NCI-H2196 treated with DMSO at 0.1 percent for 48 hours (cell line): Measurements from ENCODE around the gene POU4F1.

ENCODE experiments used
- DNase-seq: peaks from one replicate; lab custom pipeline; 2025; ENCODE audit not compliant: unreplicated experiment; lab: John Stamatoyannopoulos, UW

POU4F1 gene

DNA sequence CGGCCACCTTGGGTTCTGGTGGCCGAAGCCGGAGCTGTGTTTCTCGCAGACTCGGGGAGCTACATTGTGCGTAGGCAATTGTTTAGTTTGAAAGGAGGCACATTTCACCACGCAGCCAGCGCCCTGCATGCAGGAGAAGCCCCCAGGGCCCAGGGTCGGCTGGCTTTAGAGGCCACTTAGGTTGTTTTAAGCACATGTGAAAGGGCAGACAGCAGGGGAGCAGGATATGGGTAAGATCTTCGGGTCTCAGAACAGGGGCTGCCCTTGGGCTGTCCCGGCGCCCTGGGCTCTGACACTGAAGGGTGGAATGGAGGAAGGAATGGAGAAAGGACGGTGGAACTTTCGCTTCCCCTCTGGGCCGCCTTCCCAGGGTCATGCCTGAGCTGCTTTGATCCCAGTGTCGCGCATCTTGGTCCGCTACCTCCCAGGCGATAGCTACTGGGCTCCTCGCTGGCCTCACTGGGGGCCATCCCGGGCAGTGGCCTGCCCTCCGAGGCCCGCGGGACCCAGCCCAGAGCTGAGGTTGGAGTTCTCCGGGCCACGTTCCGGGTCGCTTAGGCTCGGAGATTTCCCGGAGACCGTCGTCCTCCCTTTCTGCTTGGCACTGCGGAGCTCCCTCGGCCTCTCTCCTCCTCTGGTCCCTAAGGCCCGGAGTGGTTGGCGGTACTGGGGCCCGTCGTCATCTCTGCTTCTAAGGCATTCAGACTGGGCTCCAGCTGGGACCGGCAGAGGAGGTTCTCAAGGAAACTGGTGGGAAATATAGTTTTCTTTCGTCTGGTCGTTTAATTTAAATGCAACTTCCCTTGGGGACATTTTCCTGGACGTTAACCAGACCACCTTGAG is 4.3 kb upstream of the POU4F1 start:
- no peak for DNase-seq

DNA sequence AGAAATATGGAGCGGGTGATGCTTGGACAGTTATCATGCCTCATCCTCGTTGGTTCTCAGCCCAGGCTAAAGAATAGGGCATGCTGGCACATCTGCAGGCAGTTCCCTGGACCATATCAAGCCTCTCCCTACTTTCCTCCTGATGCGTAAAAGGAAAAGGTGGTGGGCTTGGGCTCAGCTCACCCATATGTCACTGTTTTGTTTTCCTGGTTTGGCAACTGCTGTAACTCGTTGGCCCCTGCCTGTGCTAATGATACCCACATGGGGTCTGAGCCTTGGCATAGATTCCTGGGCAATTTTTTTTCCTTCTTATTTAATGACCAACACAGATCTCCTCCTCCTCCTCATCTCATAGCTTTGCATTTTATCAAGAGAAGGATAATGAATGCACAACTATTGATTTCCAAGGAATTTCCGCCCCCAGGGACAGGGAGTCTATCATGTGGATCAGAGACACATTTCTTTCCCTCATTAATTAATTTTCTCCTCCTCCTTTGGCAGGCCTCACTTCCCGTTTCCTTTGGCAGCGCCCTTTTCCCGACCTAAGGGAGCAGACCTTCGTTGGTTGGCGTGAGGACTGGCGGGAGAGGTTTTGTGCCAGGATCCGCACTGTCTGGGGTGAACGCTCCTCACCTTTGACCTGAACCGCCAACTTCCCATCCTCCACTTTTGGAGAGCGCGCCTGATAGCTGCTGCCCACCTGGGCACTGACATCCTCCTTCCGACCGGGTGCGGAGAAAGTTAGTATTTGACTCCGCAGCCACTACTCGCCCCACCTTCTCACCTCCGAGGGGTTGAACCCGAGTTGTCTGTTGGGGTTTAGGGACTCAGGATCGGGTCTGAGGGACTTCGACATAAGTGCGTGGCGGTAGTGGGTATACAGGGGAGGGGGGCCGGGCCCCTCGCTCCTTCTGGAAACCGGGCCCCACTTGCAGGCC is 3.4 kb upstream of the POU4F1 start:
- DNase-seq = no peak

DNA sequence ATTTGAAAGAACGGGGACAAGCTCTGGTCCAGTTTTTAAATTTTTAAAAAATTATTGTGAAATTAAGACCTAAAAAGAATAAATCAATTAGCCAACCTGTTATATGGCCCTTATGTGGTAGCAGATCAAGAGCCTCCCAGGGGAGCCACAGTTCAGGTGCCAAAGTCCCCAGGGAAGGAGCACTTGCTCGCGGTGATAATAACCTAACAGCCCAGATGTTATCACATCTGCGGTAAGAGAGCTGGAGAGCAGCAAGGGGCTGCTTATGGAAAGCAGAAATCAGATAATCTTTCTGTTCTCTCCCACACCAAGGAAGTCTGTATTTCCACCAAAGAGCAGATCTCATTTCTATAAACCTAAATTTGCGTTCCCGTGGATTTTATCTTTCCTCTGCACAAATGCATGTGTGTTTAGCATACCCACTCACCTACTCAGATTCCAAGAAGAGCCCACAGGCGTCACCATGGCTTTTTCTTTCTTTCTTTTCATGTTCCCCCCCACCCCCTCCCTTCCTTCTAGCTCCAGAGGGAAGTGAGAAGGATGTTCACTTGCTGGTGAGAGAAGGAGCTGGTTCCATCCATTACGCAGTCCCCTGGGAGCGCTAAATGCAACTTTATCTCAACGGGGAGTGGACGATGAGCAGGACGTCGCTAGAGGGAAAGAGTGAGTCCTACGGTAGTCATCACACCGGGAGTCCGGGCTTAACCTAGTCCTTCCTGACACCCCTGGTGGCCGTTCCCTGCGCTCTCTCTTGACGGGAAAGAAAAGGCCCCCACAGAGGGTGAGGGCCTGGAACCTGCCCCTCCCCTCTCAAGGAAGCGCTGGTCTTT is 1.6 kb upstream of the POU4F1 start:
- DNase-seq = no peak

DNA sequence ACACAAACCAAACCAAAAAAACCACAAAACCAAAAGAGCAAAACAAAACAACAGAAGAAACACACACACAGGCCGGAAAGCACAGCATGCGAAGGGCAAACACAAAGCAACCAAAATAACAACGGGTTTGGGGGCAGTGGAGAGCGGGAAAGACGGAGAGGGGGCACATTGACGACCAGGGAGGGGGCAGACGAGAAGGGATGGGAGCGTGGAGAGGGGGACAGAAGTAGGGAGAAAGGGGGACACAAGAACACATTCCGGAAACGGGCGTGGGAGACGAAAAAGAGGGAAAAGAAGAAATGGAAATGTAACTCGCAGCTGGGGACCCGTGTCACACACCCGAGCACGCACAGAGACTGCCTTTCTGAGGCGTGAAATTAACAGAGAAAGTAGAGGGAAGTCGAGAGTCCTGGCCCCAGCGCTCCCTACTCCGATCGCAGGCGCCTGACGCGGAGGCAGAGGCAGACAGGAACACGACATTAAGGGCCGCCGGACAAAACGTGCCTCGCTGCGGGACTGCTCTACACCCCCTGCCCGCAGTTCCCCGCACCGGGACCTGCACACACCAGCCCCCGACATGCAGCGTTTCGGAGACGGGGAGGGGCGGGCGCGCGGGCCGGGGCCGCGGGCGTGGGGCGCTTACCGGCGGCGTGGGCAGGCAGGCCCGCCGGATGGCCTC is 652 bp downstream of the POU4F1 start:
- no peak for DNase-seq

DNA sequence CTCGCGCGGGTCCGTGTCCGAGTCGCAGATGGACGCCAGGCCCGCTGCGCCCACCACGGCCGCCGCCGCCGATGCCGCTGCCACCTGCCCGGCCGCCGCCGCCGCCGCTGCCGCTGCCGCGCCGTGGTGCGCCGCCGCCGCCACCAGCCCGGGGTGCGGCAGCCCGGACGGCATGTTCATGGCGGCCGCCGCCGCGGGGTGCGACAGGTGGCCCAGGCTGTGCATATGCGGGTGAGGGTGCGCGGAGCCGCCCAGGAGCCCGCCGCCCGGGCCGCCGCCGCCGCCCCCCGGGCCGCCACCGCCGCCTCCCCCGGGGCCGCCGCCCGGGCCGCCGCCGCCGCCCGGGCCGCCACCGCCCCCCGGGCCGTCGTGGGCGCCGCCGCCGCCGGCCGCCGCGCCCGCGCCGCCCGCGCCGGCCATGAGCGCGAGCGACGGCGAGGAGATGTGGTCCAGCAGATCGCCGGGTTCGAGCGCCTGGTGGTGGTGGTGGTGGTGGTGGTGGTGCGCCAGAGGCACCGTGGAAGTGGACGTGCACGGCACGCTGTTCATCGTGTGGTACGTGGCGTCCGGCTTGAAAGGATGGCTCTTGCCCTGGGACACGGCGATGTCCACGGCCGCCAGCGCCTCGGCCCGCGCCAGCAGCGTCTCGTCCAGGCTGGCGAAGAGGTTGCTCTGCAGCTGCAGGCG is 1.3 kb downstream of the POU4F1 start:
- DNase-seq = no peak

DNA sequence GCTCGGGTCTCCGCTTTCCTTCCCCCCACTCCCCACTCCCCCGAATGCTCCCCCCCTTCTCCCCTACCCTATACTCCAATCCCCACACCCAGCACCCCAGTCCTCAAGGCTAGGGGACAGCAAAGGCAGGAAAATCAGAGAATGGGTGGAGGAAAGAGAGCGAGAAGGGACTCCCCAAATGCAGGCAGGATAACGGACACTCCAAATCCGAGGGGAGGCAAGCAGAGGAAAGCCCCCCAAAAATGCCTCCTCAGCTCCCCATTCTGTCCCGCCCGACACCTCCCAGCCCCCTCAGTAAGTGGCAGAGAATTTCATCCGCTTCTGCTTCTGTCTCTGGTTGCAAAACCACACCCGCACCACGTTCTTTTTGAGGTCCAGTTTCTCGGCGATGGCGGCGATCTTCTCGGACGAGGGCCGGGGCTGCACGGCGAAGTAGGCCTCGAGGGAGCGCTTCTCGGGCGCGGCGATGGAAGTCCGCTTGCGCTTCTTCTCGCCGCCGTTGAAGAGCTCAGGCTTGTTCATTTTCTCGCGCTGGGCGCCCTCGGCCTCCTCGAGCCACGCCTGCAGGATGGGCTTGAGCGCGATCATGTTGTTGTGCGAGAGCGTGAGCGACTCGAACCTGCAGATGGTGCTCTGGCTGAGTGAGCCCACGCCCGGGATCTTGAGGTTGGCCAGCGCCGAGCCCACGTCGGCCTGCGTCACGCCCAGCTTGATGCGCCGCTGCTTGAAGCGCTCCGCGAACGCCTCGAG is 2.1 kb downstream of the POU4F1 start:
- no peak for DNase-seq

DNA sequence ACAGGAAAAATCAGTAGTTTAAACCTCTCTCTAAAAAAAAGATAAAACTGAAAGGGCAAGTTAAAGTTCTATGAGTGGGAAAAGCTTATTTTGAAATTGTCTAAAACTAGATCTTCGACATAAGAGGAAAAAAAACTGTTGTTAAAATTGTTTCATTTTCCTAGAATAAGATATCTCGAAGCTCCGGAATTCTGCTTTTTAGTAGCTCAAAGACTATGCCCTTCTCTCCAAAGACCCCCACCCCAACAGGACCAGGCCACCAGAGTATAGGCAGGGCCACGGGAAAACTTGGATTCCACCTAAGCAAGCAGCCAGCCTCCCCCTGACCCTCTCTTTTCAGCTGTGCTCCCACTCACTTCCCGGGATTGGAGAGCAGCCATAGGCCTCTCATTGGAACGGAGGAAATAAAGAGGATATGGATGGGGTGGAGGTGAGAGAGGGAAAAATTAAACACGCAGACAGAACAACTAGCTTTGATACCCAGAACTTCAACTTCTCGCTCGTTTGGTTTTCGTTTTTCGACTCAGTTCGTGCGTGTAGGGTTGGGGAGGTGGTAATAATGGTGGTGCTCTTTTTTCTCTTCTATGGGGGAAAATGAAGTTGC is 3.0 kb downstream of the POU4F1 start:
- no peak for DNase-seq

DNA sequence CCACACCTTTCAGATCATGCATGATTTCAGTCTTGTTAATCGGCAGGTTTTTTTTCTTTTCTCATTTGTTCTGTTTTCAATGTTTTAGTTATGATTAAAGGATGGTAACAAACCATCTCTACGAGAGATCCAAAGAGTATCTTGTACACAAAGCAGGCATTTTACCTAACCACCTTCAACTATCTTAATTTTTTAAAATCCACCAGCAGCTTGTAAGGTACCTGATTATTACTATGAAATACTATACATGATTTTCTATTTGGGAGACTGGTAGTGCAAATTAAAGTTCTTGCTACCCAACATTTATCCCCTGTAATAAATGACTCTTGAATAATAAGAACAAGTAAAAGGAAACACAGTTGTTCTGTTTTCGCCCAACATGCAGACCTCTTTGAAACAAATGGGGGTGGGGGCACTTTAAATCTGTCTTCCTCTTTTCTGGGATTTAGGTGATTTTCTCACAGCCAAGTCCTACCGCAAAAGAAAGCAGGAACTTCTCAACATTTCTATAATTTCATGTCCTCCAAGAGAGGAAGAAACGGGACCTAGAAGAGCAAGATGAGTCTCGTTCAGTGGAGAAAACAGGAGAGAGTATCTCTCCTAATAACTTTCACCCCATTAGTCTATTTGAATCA is 3.6 kb downstream of the POU4F1 start:
- no peak for DNase-seq

DNA sequence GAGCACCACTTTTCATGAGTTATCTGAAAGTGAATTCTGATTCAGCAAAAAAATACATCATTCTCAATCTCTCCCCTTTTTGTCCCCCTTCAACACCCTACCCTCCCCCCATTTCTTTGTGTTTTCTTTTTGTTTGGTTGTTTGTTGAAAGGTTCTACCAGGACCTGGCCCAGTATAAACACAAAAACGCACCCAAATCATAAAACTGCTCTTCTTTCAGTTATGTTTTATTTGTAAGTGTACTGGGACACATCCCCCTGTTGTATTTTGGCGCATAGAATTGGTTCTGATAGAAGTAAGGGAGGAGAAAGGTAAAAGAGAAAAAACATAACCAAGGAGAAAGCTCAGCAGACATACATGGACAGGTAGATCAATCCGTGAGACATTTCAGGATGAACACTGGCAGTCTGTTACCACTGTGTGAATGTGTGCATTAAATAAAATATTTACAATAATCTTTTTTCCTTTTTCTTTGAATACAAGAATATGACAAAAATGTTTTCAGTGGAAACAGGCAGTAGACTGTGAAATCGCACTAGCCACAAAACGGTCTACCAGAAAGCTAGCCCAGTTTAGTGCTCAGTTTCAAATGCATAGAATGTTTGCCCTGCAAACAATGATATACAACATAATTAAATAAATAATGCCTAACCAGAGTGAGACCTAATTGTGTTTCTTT is 4.2 kb downstream of the POU4F1 start:
- DNase-seq = no peak

DNA sequence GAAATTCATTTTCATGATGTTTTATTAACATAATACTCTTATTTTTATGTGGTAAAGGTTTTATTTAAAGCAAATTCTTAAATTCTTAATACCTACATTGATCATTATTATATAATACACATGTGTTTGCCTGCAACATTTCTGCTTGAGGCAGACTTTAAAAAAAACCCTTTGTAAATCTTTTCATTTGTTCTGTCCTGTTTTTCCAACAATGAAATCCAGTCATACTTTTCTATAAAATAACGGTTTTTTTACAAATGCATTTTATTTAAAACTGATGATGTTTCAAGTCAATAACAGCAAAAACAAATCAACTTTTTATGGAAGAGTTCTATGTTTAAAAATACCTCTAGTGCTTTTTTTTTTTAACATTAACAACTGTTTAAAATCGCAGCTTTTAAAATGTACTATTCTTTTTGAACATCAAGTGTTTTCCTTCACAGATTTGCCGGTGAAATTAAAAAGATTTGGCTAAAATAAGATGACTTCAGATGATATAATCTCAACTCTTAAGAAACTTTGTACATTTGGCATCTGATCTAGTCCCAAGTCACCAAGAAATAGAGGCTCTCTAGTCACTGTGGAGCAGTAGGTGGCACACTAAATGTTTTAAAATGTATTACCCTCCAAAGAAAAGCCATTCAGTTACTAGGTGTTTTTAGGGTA is 5.1 kb downstream of the POU4F1 start:
- no peak for DNase-seq

DNA sequence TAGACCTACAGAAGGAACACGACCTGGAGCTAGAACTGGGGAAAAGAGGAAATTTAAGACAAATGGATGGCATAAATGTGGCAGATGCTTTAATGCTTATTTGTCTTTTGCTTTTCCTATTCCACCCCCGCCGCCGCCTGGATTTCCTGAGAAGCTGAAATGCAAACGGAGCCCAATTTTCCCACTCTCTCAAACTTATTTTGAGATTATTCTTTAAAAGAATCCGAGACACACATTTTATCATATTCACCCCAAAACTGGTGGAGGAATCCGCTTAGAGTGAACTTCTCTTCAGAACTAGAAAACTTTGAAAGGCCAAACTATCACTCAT is 5.8 kb downstream of the POU4F1 start:
- DNase-seq = no peak

DNA sequence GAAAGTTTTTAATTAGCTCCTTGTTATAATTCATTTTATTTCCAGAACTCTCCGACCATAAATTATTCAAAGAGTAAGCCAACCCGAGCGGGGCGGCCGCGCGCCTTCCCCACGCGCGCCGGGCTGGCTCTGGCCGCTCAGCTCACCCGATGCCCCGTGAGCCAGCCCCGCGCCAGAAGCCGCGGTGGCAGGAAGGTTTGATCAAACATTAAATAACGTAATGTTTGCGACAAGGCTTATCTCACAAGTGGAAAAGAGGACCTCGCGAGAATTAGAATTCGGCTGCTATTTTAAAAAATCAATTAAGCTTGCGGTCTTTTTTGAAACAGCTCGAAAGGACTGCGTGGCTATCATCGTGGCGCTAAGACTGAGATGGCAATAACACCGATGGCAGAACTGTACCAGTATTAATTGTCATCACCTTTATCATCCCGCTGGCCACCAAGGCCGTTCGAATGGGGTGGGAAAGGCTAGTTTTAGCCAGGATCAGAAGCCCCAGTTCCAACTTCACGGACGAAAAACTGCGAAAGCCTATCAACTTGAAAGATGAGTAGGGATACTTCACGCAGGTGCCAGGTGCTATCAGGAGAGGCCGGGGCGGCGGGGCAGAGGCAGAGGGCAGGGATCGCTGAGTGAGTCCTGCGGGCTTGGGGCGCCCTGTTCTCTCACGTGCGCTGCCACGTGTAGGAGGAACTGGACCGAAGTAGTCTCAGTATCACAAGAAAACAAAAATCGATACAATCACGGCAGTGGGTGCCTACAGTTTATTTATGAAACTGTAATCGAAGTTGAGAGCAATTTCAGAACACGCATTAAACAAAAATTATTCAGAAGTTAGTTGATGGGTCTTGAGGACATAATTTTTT is 6.4 kb downstream of the POU4F1 start:
- DNase-seq = no peak

DNA sequence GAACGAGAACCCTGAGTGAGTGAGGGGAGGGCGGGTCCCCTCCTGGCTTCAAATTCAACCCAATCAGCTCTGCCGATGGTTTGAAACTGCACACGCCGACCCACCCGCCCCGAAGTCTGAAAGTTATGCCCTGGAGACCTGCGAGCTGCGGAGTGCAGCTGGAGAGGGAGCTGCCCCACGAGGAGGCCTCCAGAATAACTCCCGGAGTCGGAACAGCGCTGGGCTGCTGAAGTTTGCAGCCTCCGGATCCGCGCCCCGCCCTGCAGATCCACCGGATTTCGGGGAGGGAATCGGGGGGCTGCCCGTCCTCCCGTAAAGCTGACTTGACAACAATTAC is 7.0 kb downstream of the POU4F1 start:
- no peak for DNase-seq

DNA sequence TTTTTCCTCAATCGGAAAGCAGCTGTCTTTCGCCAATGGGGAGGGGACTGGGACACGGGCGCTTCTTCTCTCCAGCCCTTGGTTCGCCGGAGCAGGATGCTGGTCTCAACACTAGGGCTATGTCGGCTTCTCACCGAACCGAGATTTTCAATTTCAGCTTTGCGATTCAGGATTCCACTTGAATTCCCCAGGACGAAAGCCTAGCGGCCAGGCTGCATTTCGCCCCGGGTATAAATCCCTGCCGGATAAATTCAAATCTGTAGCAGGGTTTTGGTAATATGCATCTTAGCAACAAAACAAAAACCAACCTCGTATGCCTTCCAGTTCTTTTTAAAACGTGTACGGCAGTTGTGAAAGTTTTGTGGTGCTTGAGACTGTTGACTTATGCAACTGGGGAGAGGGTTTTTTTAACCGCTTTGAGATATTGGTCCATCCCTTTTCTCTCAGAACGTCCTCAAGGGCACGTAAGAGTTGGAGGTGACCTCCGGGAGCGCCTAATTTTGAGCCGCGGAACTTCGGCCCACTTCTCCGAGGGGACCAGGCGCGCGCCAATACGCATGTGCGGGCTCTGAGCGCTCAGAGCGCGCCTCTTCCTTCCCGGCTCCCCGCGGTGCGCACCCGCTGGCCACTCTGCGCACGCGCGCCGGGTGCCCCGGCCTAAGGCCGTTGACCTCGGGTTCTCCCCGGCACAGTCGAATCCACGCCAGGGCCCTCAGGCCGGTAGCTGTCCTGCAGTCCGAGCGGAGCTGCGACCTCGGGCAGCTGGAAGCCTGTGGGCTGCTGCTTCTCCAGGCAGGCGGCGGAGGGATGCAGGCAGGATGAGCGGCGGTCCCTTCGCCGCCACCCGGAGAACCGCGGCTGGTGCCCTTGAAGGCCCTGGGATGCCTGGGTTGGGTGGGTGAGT is 7.6 kb downstream of the POU4F1 start:
- no peak for DNase-seq

DNA sequence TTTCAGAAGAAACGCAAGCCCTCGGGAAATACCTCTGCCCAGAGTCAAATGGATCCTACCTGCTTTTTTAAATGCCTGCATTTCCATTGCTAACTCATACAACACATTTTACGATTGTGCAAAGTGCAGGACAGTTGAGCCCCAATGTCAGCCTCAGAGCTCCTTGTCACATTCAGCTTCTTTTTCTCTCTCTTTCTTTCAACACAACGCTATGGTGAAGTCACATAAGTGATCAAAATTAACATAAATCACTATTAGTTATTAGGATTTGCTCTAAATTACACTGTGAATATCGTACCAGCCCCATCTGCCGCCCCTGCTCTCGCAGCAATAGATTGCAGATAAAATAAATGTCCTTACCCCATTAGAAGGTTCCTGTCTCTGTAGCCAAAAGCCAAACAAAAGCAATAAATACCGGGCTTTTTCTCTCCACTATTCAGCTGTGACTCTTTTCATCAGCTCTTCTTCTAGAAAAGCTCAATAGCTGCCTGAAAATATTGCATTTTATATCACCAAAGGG is 8.8 kb downstream of the POU4F1 start:
- no peak for DNase-seq
